Adrenal gland (tissue), 12 donors: Measurements from ENCODE around the gene GDPD4. TPM values are rescaled to one million over a fixed set of nuclear protein-coding genes. Genes with fewer than 3 reads are reported as not detected.

Source experiments
- DNase-seq, 7 donors: peaks; one replicate each; pipeline ENCODE4 v3.0.0-alpha.2; 2019 to 2020
- H3K27ac ChIP-seq, 5 donors: fragments of 200-600 bp; sonication (generic) in 4 of 5; 1 replicate in 3 of 5; 2 replicates in 2 of 5; pipeline versions ENCODE4 v1.5.1 to v1.8.0; 2016 to 2020; ENCODE audit warnings: mild to moderate bottlenecking in 1 of 5
- H3K27me3 ChIP-seq: fragments of 200-600 bp; 2 replicates; pipeline ENCODE4 v1.8.0; 2021
- H3K36me3 ChIP-seq, 2 donors: fragments of 200-600 bp; replicated peaks in 1 of 2; 1 replicate in 1 of 2; 2 replicates in 1 of 2; pipeline versions ENCODE4 v1.5.1 to v1.8.0; 2018 to 2022
- H3K4me1 ChIP-seq, 2 donors: fragments of 200-600 bp; replicated peaks in 1 of 2; 1 replicate in 1 of 2; 2 replicates in 1 of 2; pipeline versions ENCODE4 v1.5.1 to v1.8.0; 2018 to 2021
- H3K4me3 ChIP-seq, 4 donors: fragments of 200-600 bp; sonication (generic) in 3 of 4; one replicate each; pipeline ENCODE4 v1.5.1; 2016 to 2018
- H3K9me3 ChIP-seq, 3 donors: fragments of 200-600 bp; sonication (generic) in 1 of 3; replicated peaks in 1 of 3; 1 replicate in 2 of 3; 2 replicates in 1 of 3; pipeline versions ENCODE4 v1.5.1 to v1.8.0; 2016 to 2021
- POLR2A ChIP-seq, 2 donors: fragments of 450-650 bp; IDR thresholded peaks; one replicate each; pipeline ENCODE4 v1.6.1; 2017; ENCODE audit warnings: antibody characterized with exemption in 2 of 2, mild to moderate bottlenecking in 2 of 2, moderate library complexity in 1 of 2
- WGBS, 4 donors: extraction: QIAGEN DNeasy Blood & Tissue Kit in 2 of 4; methylation state at CpG; one replicate each; pipeline versions ENCODE4 v1.1.5 to v1.1.7; 2013 to 2017; 5-methylcytosine and 5-hydroxymethylcytosine counted together
- intact Hi-C, 2 donors: fragments of 100-400 bp; cut with DNase I; formaldehyde crosslinking; loops; one replicate each; pipeline versions ENCODE4 v1.14.1 to v1.15.0; 2022 to 2023
- polyA plus RNA-seq, 3 donors: library from polyadenylated mRNA; stranded (reverse); fragments of 200-250 nt in 2 of 3; fragments of 350-450 nt in 1 of 3; fragmentation: Illumina TruSeq in 1 of 3; extraction: RNeasy Lipid Tissue Mini Kit (QIAGEN cat#74804) in 1 of 3; gene quantifications; one replicate each; pipeline ENCODE4 v1.2.3, GENCODE V29; 2013 to 2014
- total RNA-seq, 9 donors: library from RNA; depleted of rRNA in 4 of 9; stranded (reverse); fragments of >200 nt in 4 of 9; fragments of 120-200 nt in 1 of 9; fragmentation: NEBNext Ultra II Directional in 1 of 9; extraction: Animal tissue kit (Norgen Biotek cat#: 25700) in 1 of 9; gene quantifications; one replicate each; pipeline versions ENCODE4 v1.1.0 to v1.2.4, GENCODE V29; 2013 to 2023
- TF ChIP-seq, protein P1 (sequence below), 6 experiments: fragments of 450-650 bp in 4 of 6; fragments of 200-600 bp in 2 of 6; sonication (generic) in 1 of 6; IDR thresholded peaks; 1 replicate in 5 of 6; 2 replicates in 1 of 6; pipeline versions ENCODE4 v1.5.1 to v1.8.0; 2016 to 2021; ENCODE audit warnings: antibody characterized with exemption in 6 of 6, mild to moderate bottlenecking in 2 of 6, moderate library complexity in 1 of 6
- donor health status: healthy with polysubstance abuse.
- donor health status: Bipolar disorder and iron deficiency.
- donor health status: DM: yes; HTN: yes; CAD: no.
- donor health status: DM: no; HTN: no; CAD: no.
- donor health status: DM: no; HTN: no; CAD: no.
- donor health status: DM: yes; HTN: yes; CAD: no.

GDPD4 gene
- total and polyA plus RNA-seq, 12 donors: 0.88 to 2.3 TPM; not detected in 10

DNA sequence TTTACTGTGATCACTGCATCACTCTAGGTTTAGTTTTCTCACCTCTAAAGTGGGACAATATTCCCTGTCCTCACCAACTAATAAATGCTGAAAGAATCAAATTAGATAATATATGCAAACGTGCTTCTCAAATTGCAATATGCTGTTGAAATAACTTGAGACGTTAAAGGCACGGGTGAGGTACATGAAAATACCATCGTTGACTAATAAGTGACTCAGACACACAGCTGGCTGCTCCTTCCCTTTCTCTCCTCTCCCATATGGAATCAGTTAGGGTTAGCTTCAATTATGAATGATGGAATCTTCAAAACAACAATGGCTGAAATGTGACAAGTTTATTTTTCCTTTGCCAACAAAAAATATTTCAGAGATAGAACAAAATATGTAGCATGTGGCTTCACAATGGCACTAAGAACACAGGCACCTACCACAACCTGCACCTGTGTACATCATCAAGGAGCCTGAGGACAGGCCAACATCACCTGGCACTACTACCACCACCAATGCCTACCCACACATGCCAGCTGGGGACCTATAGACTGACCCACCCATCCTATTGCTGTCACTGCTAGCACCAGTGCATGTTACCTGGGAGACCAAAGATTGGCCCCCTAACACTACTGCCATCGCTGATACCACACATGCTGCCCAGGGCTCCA lies 13.7 kb downstream of the GDPD4 start:
- TF ChIP-seq, protein P1, sequence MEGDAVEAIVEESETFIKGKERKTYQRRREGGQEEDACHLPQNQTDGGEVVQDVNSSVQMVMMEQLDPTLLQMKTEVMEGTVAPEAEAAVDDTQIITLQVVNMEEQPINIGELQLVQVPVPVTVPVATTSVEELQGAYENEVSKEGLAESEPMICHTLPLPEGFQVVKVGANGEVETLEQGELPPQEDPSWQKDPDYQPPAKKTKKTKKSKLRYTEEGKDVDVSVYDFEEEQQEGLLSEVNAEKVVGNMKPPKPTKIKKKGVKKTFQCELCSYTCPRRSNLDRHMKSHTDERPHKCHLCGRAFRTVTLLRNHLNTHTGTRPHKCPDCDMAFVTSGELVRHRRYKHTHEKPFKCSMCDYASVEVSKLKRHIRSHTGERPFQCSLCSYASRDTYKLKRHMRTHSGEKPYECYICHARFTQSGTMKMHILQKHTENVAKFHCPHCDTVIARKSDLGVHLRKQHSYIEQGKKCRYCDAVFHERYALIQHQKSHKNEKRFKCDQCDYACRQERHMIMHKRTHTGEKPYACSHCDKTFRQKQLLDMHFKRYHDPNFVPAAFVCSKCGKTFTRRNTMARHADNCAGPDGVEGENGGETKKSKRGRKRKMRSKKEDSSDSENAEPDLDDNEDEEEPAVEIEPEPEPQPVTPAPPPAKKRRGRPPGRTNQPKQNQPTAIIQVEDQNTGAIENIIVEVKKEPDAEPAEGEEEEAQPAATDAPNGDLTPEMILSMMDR (IDR thresholded peaks at IDR 0.05): no peak
- no peak for TF ChIP-seq POLR2A (IDR thresholded peaks at IDR 0.05)
- H3K4me3 ChIP-seq: no peak overlapping the region
- DNase-seq: no peak
- intact Hi-C loops: no loop called here
- H3K9me3 ChIP-seq: peaks cover 0 to 6% (median 0%) of the 10 kb centered on the region in 3 donors
- peaks cover 0 to 5% of the 10 kb centered on the region in 2 donors for H3K4me1 ChIP-seq
- no peaks in the 10 kb centered on the region for H3K27me3 ChIP-seq
- no peak overlapping the region for H3K27ac ChIP-seq
- WGBS, 4 donors: 48 to 66% (median 59%) methylated on average over 4 to 5 of the region's 5 CpGs
- H3K36me3 ChIP-seq: no peaks in the 10 kb centered on the region

DNA sequence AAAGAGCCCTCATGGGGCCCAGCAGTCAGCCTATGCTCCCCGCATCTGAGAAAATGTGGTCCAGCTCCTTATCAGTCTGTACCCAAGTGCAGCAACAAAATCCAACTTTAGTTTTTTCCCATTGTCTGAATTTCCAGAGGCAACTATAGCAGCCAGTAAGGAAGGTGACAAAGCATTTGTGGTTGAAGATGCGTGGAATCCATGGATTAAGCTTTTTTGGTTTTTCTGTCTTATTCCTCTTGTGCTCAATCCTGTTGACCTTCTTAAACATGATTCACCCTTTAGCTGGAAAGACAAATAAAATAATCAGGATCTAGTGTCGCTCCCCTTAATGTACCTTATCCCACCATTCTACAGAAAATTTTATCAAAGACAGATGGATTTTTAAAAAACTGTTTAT lies 14.3 kb downstream of the GDPD4 start:
- H3K9me3 ChIP-seq: peaks cover 0 to 3% (median 0%) of the 10 kb centered on the region in 3 donors
- H3K4me1 ChIP-seq: peaks cover 0 to 5% of the 10 kb centered on the region in 2 donors
- no peaks in the 10 kb centered on the region for H3K27me3 ChIP-seq
- 81 to 92% (median 84%) methylated on average over 3 of the region's 3 CpGs for WGBS, 4 donors
- intact Hi-C loops: no loop called here
- DNase-seq: no peak
- no peak overlapping the region for H3K4me3 ChIP-seq
- no peak overlapping the region for H3K27ac ChIP-seq
- H3K36me3 ChIP-seq: no peaks in the 10 kb centered on the region
- TF ChIP-seq POLR2A (IDR thresholded peaks at IDR 0.05): no peak
- TF ChIP-seq, protein P1 (IDR thresholded peaks at IDR 0.05): no peak

DNA sequence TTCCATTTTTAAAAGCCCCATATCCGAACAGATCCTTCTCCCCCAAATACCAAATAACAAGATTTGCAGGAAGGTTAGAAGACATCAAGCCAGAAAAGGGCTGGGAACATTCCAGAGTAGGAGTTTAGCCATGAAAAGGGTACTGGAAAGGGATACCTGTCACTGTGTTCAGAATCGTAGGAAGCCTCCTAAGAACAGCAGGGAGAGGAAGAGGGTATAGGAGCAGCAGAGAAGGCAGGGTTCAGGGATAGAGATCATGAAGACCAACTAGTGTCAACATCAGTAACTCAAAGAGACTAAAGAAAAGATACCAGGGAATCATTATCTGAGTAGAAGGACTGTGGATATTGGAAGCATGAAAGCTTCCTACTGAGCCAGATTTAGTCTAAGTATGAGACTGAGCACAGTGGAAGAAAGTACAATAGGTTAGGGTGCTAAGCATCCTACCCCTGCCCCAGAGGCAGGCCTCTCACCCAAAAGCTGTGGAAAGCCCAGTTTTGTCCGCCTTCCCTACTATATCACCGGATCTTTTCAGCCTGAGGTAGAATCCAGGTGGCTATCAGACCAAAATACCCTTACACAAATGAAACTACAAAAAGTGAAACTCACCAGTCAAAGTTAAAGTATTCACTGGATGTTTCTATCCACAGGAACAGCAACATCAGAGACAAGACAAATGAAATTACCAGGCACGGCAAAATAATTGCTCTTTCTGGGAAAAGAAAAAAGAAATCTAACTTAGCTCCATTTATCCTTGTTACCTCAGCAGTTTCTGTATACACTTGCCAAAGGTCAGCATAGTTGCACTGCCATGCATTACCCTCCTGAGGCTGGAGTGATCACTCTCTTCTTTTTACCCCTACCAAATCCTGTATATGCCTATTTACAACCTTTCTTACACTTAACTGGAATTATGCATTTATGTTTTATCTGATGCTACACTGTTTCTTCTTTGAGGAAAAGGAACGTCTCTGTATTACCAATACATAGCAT lies 16.7 kb downstream of the GDPD4 start:
- Histone ChIP-seq H3K4me3 (no peak overlapping the region), H3K27ac (no peak overlapping the region), H3K9me3 (no peaks in the 10 kb centered on the region), H3K36me3 (no peaks in the 10 kb centered on the region), H3K27me3 (no peaks in the 10 kb centered on the region), H3K4me1 (peaks cover 0 to 5% of the 10 kb centered on the region in 2 donors)
- TF ChIP-seq, protein P1 (IDR thresholded peaks at IDR 0.05): no peak
- TF ChIP-seq POLR2A (IDR thresholded peaks at IDR 0.05): no peak
- 78 to 81% (median 79%) methylated on average over 6 of the region's 6 CpGs for WGBS, 4 donors
- intact Hi-C loops: no loop called here
- no peak for DNase-seq

DNA sequence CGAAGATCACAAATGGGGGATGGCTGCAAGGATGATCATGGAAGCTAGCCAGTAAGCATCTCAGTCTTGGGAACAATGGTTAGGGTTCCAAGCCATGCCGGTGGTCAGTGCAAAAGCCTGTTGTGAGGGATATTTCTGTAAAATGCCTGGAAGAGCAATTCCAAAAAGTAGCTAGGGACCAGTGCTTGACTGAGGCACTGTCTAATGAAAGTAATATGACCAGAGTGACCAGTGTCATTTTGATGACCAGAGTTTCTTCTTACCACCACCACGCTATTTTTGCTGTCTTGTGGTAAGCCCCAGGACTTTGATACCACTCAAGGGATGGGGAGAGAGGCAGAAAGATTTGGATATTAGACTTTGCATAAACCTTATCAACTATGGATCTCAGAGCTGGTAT lies 18.4 kb downstream of the GDPD4 start:
- Histone ChIP-seq H3K4me3 (no peak overlapping the region), H3K4me1 (peaks cover 4 to 5% of the 10 kb centered on the region in 2 donors), H3K27me3 (no peaks in the 10 kb centered on the region), H3K9me3 (no peaks in the 10 kb centered on the region), H3K36me3 (no peaks in the 10 kb centered on the region), H3K27ac (no peak overlapping the region)
- intact Hi-C loops: no loop called here
- no peak for DNase-seq
- 53 to 83% (median 63%) methylated on average over 3 of the region's 3 CpGs for WGBS, 4 donors
- TF ChIP-seq POLR2A (IDR thresholded peaks at IDR 0.05): no peak
- TF ChIP-seq, protein P1 (IDR thresholded peaks at IDR 0.05): no peak
